Measurements from ENCODE around the gene SPOP. TPM values are rescaled to one million over a fixed set of nuclear protein-coding genes. Genes with fewer than 3 reads are reported as not detected.

SPOP gene
- total and polyA plus RNA-seq, 2 of the 4 experiments (the other 2 are of a cell fraction), result 24.9 to 47.5 TPM

GRCh38 chr17:49600949-49601348 is 76.9 kb downstream of the SPOP start:
- H3K18ac ChIP-seq (ENCODE audit: low read depth, low read length), result no peak overlapping the region
- DNase-seq (no peak), ATAC-seq (ENCODE audit: low read depth) (no peak)
- no peak overlapping the region for H2BK15ac ChIP-seq (ENCODE audit: low read depth, low read length)
- peaks cover 33% of the 10 kb centered on the region for H3K36me3 ChIP-seq (ENCODE audit: control insufficient read depth, insufficient read depth, low read length)
- BruUV-seq (replicated peaks), result no TSS peak
- dilution Hi-C loops (cut with HindIII; ENCODE audit: low sequenced_read_pairs, unreplicated experiment), result no loop called here
- in situ Hi-C loops (cut with MboI; ENCODE audit: low sequenced_read_pairs), result no loop called here
- no peak overlapping the region for H3K4me3 ChIP-seq (ENCODE audit: insufficient read depth, low read depth, low read length)
- no peak overlapping the region for H2BK20ac ChIP-seq (ENCODE audit: low read depth, low read length)
- no peak overlapping the region for H4K91ac ChIP-seq (ENCODE audit: insufficient read depth, low read depth, low read length)
- H2BK120ac ChIP-seq (ENCODE audit: low read depth, low read length), result no peak overlapping the region
- peaks cover 6% of the 10 kb centered on the region for H3K4me1 ChIP-seq (ENCODE audit: control insufficient read depth, insufficient read depth, low read length)
- no peak overlapping the region for H4K8ac ChIP-seq (ENCODE audit: low read depth in 2 of 2, low read length in 2 of 2)
- H2AFZ ChIP-seq (replicated peaks; ENCODE audit: low read length, poor library complexity), result no peak overlapping the region
- H3K14ac ChIP-seq (replicated peaks; ENCODE audit: low read depth, low read length), result no peak overlapping the region
- H3K9me1 ChIP-seq (ENCODE audit: insufficient read depth, low read length), result peaks cover 4% of the 10 kb centered on the region; the same call in 1 of the 2 replicates
- no peak for TF ChIP-seq RCOR1 (IDR thresholded peaks at IDR 0.05; ENCODE audit: insufficient replicate concordance, low read length)
- no peak for TF ChIP-seq USF2 (IDR thresholded peaks at IDR 0.05; ENCODE audit: low read depth, low read length)
- no peak for TF ChIP-seq MXI1 (IDR thresholded peaks at IDR 0.05; ENCODE audit: borderline replicate concordance, low read depth, low read length)
- no peak for TF ChIP-seq MAZ (IDR thresholded peaks at IDR 0.05; ENCODE audit: borderline replicate concordance, low read depth, low read length)
- no peak for TF ChIP-seq SMC3 (IDR thresholded peaks at IDR 0.05; ENCODE audit: low read depth, low read length)
- no peak for TF ChIP-seq FOS (IDR thresholded peaks at IDR 0.05; ENCODE audit: low read depth, low read length)
- TF ChIP-seq CHD1 (IDR thresholded peaks at IDR 0.05; ENCODE audit: low read depth, low read length), result no peak
- no peak for TF ChIP-seq MAFK (IDR thresholded peaks at IDR 0.05; ENCODE audit: low read depth, low read length)
- TF ChIP-seq RAD21 (IDR thresholded peaks at IDR 0.05; ENCODE audit: low read length), result no peak
- TF ChIP-seq BHLHE40 (IDR thresholded peaks at IDR 0.05; ENCODE audit: low read depth, low read length), result no peak
- no peak for TF ChIP-seq CEBPB (IDR thresholded peaks at IDR 0.05; ENCODE audit: low read depth, low read length)
- no peak for TF ChIP-seq NFE2L2 (IDR thresholded peaks at IDR 0.05; ENCODE audit: low read depth, low read length)
- no peak for TF ChIP-seq CTCF (conservative IDR thresholded peaks at IDR 0.05; ENCODE audit: low read depth, low read length)
- TF ChIP-seq RFX5 (IDR thresholded peaks at IDR 0.05; ENCODE audit: low read depth, low read length), result no peak
- TF ChIP-seq ELK1 (IDR thresholded peaks at IDR 0.05; ENCODE audit: borderline replicate concordance, low read depth, low read length), result no peak
- H3K4ac ChIP-seq (ENCODE audit: low read depth, low read length), result no peak overlapping the region
- H3K9ac ChIP-seq (ENCODE audit: low read depth, low read length), result no peak overlapping the region
- H3K9me3 ChIP-seq (ENCODE audit: control insufficient read depth, insufficient read depth, low read length), result no peaks in the 10 kb centered on the region
- no peak overlapping the region for H4K5ac ChIP-seq (ENCODE audit: low read depth, low read length)
- H3K4me2 ChIP-seq (ENCODE audit: low read depth, low read length), result no peak overlapping the region
- H3K27ac ChIP-seq (ENCODE audit: insufficient read depth, low read length), result no peak overlapping the region
- no peak overlapping the region for H2AK9ac ChIP-seq (replicated peaks; ENCODE audit: low read depth, low read length, poor library complexity)
- intact Hi-C loops (cut with micrococcal nuclease), result no loop called here
- H3K23ac ChIP-seq (ENCODE audit: low read depth, low read length), result no peak overlapping the region
- H4K20me1 ChIP-seq (ENCODE audit: insufficient read depth, low read length), result no peaks in the 10 kb centered on the region
- no peak overlapping the region for H2BK5ac ChIP-seq (ENCODE audit: low read depth, low read length, poor library complexity, severe bottlenecking)
- H2AK5ac ChIP-seq (ENCODE audit: low read depth, low read length), result no peak overlapping the region
- H3K27me3 ChIP-seq (ENCODE audit: control insufficient read depth, insufficient read depth, low read length), result no peaks in the 10 kb centered on the region
- no peak overlapping the region for H3K56ac ChIP-seq (ENCODE audit: extremely low read depth, insufficient read depth, low read length)
- H3K79me1 ChIP-seq (ENCODE audit: low read depth in 1 of 2, low read length in 2 of 2), result peaks cover 0 to 17% of the 10 kb centered on the region in 2 experiments; a peak in 1 of 4 replicates
- CTCF ChIA-PET, result interaction anchor here (0.6 kb wide), 1 partner anchor 322 kb away, joined by 4 read pairs; no protein-coding TSS in a partner anchor
- POLR2A ChIA-PET (ENCODE audit: unreplicated experiment), result no interaction called here
